Liver (tissue), 3 donors: ENCODE results near the gene VPS26A.

Experiments used
- FOXA1 ChIP-seq: IDR thresholded peaks from 2 replicates; pipeline ENCODE4 v1.6.1; 2016; ENCODE audit warnings: antibody characterized with exemption
- GABPA ChIP-seq, 2 donors: IDR thresholded peaks in 1 of 2; conservative IDR thresholded peaks in 1 of 2; 2 replicates each; pipeline ENCODE4 v1.6.1; 2016; ENCODE audit warnings: antibody characterized with exemption in 2 of 2, mild to moderate bottlenecking in 1 of 2, moderate library complexity in 1 of 2
- HNF4G ChIP-seq: IDR thresholded peaks from 2 replicates; pipeline ENCODE4 v1.6.1; 2016; ENCODE audit warnings: antibody characterized with exemption
- JUND ChIP-seq, 2 donors: IDR thresholded peaks; 2 replicates each; pipeline ENCODE4 v1.6.1; 2016; ENCODE audit warnings: antibody characterized with exemption in 2 of 2
- NR2F2 ChIP-seq: IDR thresholded peaks from 2 replicates; pipeline ENCODE4 v1.6.1; 2016; ENCODE audit warnings: antibody characterized with exemption
- RAD21 ChIP-seq, 2 donors: IDR thresholded peaks; 2 replicates each; pipeline ENCODE4 v1.6.1; 2016; ENCODE audit warnings: antibody characterized with exemption in 2 of 2, mild to moderate bottlenecking in 2 of 2
- SP1 ChIP-seq: IDR thresholded peaks from 2 replicates; pipeline ENCODE4 v1.6.1; 2018; ENCODE audit warnings: antibody characterized with exemption, mild to moderate bottlenecking
- YY1 ChIP-seq: IDR thresholded peaks from 2 replicates; pipeline ENCODE4 v1.6.1; 2016; ENCODE audit warnings: antibody characterized with exemption, mild to moderate bottlenecking
- TF ChIP-seq, protein P1 (sequence below): fragments of 150-350 bp; IDR thresholded peaks from 2 replicates; pipeline ENCODE4 v1.5.1; 2017; ENCODE audit warnings: improper control_type of control experiment, low read depth, low read length; ENCODE audit not compliant: missing input control
- TF ChIP-seq, protein P2 (sequence below): IDR thresholded peaks from 2 replicates; pipeline ENCODE4 v1.6.1; 2016; ENCODE audit warnings: antibody characterized with exemption
- TF ChIP-seq, protein P3 (sequence below): IDR thresholded peaks from 2 replicates; pipeline ENCODE4 v1.6.1; 2016; ENCODE audit warnings: antibody characterized with exemption, mild to moderate bottlenecking
- donor health status: healthy.
- donor health status: healthy.

DNA sequence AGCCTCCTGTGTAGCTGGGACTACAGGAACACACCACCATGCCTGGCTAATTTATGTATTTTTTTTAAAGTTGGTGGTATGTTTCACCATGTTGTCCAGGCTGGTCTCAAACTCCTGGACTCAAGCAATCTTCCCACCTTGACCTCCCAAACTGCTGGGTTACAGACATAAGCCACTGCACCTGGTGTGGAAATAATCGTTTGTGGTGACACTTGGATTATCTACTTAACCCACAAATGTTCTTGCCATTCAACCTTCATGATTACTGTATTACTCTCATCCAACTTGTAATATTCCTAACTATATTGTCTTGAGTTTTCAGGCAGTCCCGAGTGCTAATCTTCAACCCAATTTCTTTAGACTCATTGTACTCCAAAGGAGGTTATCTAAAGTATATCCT is 45.7 kb upstream of the VPS26A start:
- no peak for TF ChIP-seq NR2F2
- TF ChIP-seq, protein P1, sequence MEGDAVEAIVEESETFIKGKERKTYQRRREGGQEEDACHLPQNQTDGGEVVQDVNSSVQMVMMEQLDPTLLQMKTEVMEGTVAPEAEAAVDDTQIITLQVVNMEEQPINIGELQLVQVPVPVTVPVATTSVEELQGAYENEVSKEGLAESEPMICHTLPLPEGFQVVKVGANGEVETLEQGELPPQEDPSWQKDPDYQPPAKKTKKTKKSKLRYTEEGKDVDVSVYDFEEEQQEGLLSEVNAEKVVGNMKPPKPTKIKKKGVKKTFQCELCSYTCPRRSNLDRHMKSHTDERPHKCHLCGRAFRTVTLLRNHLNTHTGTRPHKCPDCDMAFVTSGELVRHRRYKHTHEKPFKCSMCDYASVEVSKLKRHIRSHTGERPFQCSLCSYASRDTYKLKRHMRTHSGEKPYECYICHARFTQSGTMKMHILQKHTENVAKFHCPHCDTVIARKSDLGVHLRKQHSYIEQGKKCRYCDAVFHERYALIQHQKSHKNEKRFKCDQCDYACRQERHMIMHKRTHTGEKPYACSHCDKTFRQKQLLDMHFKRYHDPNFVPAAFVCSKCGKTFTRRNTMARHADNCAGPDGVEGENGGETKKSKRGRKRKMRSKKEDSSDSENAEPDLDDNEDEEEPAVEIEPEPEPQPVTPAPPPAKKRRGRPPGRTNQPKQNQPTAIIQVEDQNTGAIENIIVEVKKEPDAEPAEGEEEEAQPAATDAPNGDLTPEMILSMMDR: no peak
- TF ChIP-seq GABPA (IDR thresholded peaks at IDR 0.05 in 1 of 2, conservative IDR thresholded peaks at IDR 0.05 in 1 of 2): no peak
- TF ChIP-seq SP1: no peak
- no peak for TF ChIP-seq FOXA1
- TF ChIP-seq JUND (IDR thresholded peaks at IDR 0.05): no peak
- TF ChIP-seq, protein P2, sequence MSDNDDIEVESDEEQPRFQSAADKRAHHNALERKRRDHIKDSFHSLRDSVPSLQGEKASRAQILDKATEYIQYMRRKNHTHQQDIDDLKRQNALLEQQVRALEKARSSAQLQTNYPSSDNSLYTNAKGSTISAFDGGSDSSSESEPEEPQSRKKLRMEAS: no peak
- TF ChIP-seq, protein P3, sequence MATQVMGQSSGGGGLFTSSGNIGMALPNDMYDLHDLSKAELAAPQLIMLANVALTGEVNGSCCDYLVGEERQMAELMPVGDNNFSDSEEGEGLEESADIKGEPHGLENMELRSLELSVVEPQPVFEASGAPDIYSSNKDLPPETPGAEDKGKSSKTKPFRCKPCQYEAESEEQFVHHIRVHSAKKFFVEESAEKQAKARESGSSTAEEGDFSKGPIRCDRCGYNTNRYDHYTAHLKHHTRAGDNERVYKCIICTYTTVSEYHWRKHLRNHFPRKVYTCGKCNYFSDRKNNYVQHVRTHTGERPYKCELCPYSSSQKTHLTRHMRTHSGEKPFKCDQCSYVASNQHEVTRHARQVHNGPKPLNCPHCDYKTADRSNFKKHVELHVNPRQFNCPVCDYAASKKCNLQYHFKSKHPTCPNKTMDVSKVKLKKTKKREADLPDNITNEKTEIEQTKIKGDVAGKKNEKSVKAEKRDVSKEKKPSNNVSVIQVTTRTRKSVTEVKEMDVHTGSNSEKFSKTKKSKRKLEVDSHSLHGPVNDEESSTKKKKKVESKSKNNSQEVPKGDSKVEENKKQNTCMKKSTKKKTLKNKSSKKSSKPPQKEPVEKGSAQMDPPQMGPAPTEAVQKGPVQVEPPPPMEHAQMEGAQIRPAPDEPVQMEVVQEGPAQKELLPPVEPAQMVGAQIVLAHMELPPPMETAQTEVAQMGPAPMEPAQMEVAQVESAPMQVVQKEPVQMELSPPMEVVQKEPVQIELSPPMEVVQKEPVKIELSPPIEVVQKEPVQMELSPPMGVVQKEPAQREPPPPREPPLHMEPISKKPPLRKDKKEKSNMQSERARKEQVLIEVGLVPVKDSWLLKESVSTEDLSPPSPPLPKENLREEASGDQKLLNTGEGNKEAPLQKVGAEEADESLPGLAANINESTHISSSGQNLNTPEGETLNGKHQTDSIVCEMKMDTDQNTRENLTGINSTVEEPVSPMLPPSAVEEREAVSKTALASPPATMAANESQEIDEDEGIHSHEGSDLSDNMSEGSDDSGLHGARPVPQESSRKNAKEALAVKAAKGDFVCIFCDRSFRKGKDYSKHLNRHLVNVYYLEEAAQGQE: no peak
- TF ChIP-seq RAD21 (IDR thresholded peaks at IDR 0.05): no peak
- TF ChIP-seq YY1: no peak
- no peak for TF ChIP-seq HNF4G
